ENCODE data around the gene PPT1.

- peak; percentile 86 for TF ChIP-seq CTCF (conservative IDR thresholded peaks at IDR 0.05; ENCODE audit: low read length)
- TF ChIP-seq EZH2phosphoT487 (IDR thresholded peaks at IDR 0.05; ENCODE audit: borderline replicate concordance): no peak
Observed at GRCh38 chr1:40143891-40144575, 47.0 kb upstream of the PPT1 start.

Data from Loucy (cell line).